ENCODE results near the gene IL1RAPL2.

The IL1RAPL2 gene

GRCh38 chrX:104647084-104647483 lies 81.1 kb downstream of the IL1RAPL2 start:
- no peak for TF ChIP-seq CTCF (IDR thresholded peaks at IDR 0.05; ENCODE audit: control insufficient read depth, extremely low read depth, insufficient read depth)
- no peak overlapping the region for H3K4me3 ChIP-seq (ENCODE audit: low read depth, low read length)
- DNase-seq (ENCODE audit: low read depth) = no peak

GRCh38 chrX:104659005-104659744 lies 93.2 kb downstream of the IL1RAPL2 start:
- no peak for TF ChIP-seq CTCF (IDR thresholded peaks at IDR 0.05; ENCODE audit: control insufficient read depth, extremely low read depth, insufficient read depth)
- H3K4me3 ChIP-seq (ENCODE audit: low read depth, low read length) = no peak overlapping the region
- DNase-seq (ENCODE audit: low read depth) = no peak

DNA sequence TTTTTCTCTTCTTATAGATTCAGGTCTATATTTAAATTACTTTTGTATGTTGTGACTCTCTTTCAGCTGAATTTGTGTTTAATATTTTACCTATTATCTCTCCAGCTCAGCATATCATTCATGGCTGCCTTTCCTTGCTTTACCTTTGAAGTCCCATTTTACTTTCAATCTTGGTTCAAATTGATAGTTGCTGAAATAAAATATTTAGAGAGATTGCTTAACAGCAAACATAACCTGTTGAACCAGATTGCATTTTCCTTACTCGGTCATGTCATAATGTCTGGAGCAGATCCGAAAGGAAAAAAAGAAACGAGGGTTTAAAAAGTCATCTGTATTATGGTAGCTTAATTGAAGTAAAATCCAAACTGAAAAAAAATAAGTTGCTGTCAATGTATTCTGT lies 94.1 kb downstream of the IL1RAPL2 start:
- no peak overlapping the region for H3K4me3 ChIP-seq (ENCODE audit: low read depth, low read length)
- DNase-seq (ENCODE audit: low read depth) = no peak
- TF ChIP-seq CTCF (IDR thresholded peaks at IDR 0.05; ENCODE audit: control insufficient read depth, extremely low read depth, insufficient read depth) = no peak

DNA sequence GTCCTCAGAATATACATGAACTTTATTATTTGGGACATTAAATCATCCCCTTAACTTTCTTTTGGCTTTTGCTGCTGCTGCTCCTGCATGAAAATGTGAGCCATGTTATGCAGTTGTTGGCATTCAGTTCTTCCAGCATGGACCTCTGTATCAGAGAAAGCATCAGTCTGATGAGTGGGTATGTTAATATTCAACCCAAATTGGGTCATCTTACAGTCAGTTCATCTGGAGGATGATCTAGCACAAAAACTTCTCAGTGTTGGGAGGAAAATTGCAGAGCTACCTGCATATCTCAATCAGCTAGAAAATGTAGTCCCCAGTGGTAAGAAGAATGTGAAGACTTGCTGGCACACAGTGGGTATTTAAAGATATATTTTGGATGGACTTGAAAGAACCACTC lies 96.7 kb downstream of the IL1RAPL2 start:
- TF ChIP-seq CTCF (IDR thresholded peaks at IDR 0.05; ENCODE audit: control insufficient read depth, extremely low read depth, insufficient read depth) = no peak
- no peak for DNase-seq (ENCODE audit: low read depth)
- H3K4me3 ChIP-seq (ENCODE audit: low read depth, low read length) = no peak overlapping the region

GRCh38 chrX:104665691-104666090 lies 99.7 kb downstream of the IL1RAPL2 start:
- no peak for DNase-seq (ENCODE audit: low read depth)

DNA sequence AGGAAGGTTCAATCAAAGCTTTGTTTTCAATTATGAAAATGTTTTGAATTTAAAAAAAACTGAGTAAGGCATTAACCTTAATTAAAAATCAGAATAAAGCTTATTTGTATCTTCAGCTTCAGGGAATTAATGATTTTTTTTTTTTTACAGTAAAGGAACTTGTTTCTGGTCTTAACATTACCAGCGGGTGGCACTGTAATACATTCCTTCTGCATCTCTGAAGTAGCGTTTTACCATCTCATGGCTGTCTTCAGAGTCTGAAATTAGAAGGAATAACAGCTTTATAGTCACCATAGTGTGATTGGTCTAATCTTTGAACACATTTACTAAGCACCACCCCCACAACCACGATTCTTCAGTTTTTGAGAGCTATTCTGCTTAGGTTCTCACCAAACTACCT lies 102.6 kb downstream of the IL1RAPL2 start:
- no peak for DNase-seq (ENCODE audit: low read depth)
- H3K4me3 ChIP-seq (ENCODE audit: low read depth, low read length) = no peak overlapping the region
- TF ChIP-seq CTCF (IDR thresholded peaks at IDR 0.05; ENCODE audit: control insufficient read depth, extremely low read depth, insufficient read depth) = peak; percentile 24; the same call in 1 of the 2 replicates

More at GRCh38 chrX:104665691-104666090, 99.7 kb downstream of the IL1RAPL2 start:
- TF ChIP-seq CTCF (IDR thresholded peaks at IDR 0.05; ENCODE audit: control insufficient read depth, extremely low read depth, insufficient read depth) = no peak
- no peak overlapping the region for H3K4me3 ChIP-seq (ENCODE audit: low read depth, low read length)

DNA sequence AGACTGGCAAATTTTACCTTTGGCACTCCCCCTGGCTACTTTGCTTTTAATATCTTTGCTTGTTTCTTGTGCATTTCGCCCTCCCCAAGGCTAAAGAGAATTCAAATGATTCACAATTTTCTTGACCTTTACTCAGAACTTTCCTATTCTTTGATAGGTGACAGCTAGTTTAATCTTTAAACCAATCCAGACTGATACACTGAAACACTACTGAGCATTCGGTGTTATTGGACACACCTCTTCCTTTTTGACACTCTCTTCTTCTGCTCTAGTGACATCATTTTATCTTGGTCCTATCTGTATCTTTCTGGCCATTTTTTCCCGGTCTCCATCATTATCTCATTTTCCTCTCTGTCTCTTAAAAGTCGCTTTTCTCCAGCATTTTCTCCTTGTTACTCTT lies 103.1 kb downstream of the IL1RAPL2 start:
- DNase-seq (ENCODE audit: low read depth) = no peak
- H3K4me3 ChIP-seq (ENCODE audit: low read depth, low read length) = no peak overlapping the region
- no peak for TF ChIP-seq CTCF (IDR thresholded peaks at IDR 0.05; ENCODE audit: control insufficient read depth, extremely low read depth, insufficient read depth)
